Measurements from ENCODE around the gene QRFPR. TPM values are rescaled to one million over a fixed set of nuclear protein-coding genes. Genes with fewer than 3 reads are reported as not detected.

QRFPR gene
- total and polyA plus RNA-seq, 12 donors = 0.24 to 17.0 (median 0.78) TPM; not detected in 2

- TF ChIP-seq CTCF (IDR thresholded peaks at IDR 0.05) (no peak), POLR2A (IDR thresholded peaks at IDR 0.05) (no peak)
- no peaks in the 10 kb centered on the region for H3K27me3 ChIP-seq
- no peak overlapping the region for H3K4me3 ChIP-seq
- intact Hi-C loops (cut with DNase I) = no loop called here
- H3K9me3 ChIP-seq (replicated peaks in 1 of 3) = no peaks in the 10 kb centered on the region
- 67 to 92% methylated on average over 1 of the region's 1 CpG; no CpG with 5 or more reads in 2 of the 4 donors for WGBS, 4 donors
- H3K4me1 ChIP-seq (replicated peaks in 1 of 2) = no peaks in the 10 kb centered on the region
- no peak for DNase-seq
- no peaks in the 10 kb centered on the region for H3K36me3 ChIP-seq (replicated peaks in 1 of 2)
- H3K27ac ChIP-seq = no peak overlapping the region
Measured at GRCh38 chr4:121283319-121283718, 97.5 kb downstream of the QRFPR start.

GRCh38 chr4:121280425-121280824 is 100.4 kb downstream of the QRFPR start:
- intact Hi-C loops (cut with DNase I) = no loop called here
- Histone ChIP-seq H3K27me3 (no peaks in the 10 kb centered on the region), H3K4me3 (no peak overlapping the region), H3K9me3 (replicated peaks in 1 of 3) (no peaks in the 10 kb centered on the region), H3K27ac (no peak overlapping the region), H3K4me1 (replicated peaks in 1 of 2) (no peaks in the 10 kb centered on the region), H3K36me3 (replicated peaks in 1 of 2) (no peaks in the 10 kb centered on the region)
- no peak for TF ChIP-seq CTCF (IDR thresholded peaks at IDR 0.05)
- TF ChIP-seq POLR2A (IDR thresholded peaks at IDR 0.05) = no peak
- no peak for DNase-seq
- WGBS, 4 donors = 47 to 86% (median 77%) methylated on average over 1 of the region's 1 CpG

GRCh38 chr4:121278811-121279368 is 101.9 kb downstream of the QRFPR start:
- intact Hi-C loops (cut with DNase I) = no loop called here
- Histone ChIP-seq H3K4me1 (replicated peaks in 1 of 2) (no peaks in the 10 kb centered on the region), H3K4me3 (no peak overlapping the region), H3K36me3 (replicated peaks in 1 of 2) (no peaks in the 10 kb centered on the region), H3K27me3 (no peaks in the 10 kb centered on the region), H3K27ac (no peak overlapping the region), H3K9me3 (replicated peaks in 1 of 3) (no peaks in the 10 kb centered on the region)
- TF ChIP-seq POLR2A (IDR thresholded peaks at IDR 0.05) (no peak), CTCF (IDR thresholded peaks at IDR 0.05) (no peak)
- 75 to 77% (median 76%) methylated on average over 4 of the region's 4 CpGs for WGBS, 4 donors
- no peak for DNase-seq

Small RNA genes within 50 kb of the gene (small RNA-seq; reads per million reads assigned to genes)
- gene RF00019 = 0 reads per million in 2 donors

Other genes with a start within 250 kb of the QRFPR start
- gene TNIP3, start 216.7 kb downstream of the QRFPR start, total RNA-seq = under 1 TPM in 4 of 9 donors, not detected in 5; 0.11 to 0.54 (median 0.22) TPM
- under 1 TPM in 2 of 3 donors, not detected in 1; 0.10 to 0.24 TPM for gene TNIP3, start 216.7 kb downstream of the QRFPR start, polyA plus RNA-seq